GM23248 (cell line): ENCODE results near the gene CORO2B.

Experiments
- EZH2 ChIP-seq: fragments of 200-600 bp; sonication (generic); IDR thresholded peaks from 2 replicates; pipeline ENCODE4 v1.6.1; 2018; ENCODE audit warnings: antibody characterized with exemption, mild to moderate bottlenecking; ENCODE audit not compliant: insufficient read depth, poor library complexity, severe bottlenecking
- EZH2phosphoT487 ChIP-seq: fragments of 200-600 bp; sonication (generic); IDR thresholded peaks from 2 replicates; pipeline ENCODE4 v1.6.1; 2018; ENCODE audit warnings: antibody characterized with exemption, moderate library complexity, mild to moderate bottlenecking, low read depth; ENCODE audit not compliant: insufficient read depth

GRCh38 chr15:68559345-68560310, 19.2 kb upstream of the CORO2B start:
- TF ChIP-seq EZH2 = no peak
- TF ChIP-seq EZH2phosphoT487 = no peak
